MV-4-11 (cell line): Measurements from ENCODE around the gene DMRTA2.

ENCODE experiments used
- DNase-seq: peaks from one replicate; lab custom pipeline; 2025; lab: John Stamatoyannopoulos, UW

DMRTA2 gene

GRCh38 chr1:50373532-50373931, 49.7 kb downstream of the DMRTA2 start:
- DNase-seq: no peak

GRCh38 chr1:50371749-50372148, 51.5 kb downstream of the DMRTA2 start:
- DNase-seq: no peak

GRCh38 chr1:50369830-50370229, 53.4 kb downstream of the DMRTA2 start:
- DNase-seq: peak; percentile 5

GRCh38 chr1:50369008-50369634, 54.1 kb downstream of the DMRTA2 start:
- DNase-seq: no peak

- no peak for DNase-seq
Observed at GRCh38 chr1:50368179-50369007, 54.9 kb downstream of the DMRTA2 start.
